Caki2 (cell line): ENCODE data around the gene ANO7. TPM values are rescaled to one million over a fixed set of nuclear protein-coding genes. Genes with fewer than 3 reads are reported as not detected.
"Not testable (repeated sequence)": the region's sequence is repeated elsewhere in the genome, so short reads cannot be mapped to it uniquely, and the experiment has no call there.

Experiments
- DNase-seq: peaks from one replicate; pipeline ENCODE4 v3.0.0-alpha.2; 2015; ENCODE audit warnings: low read depth
- in situ Hi-C: cut with HindIII; loops from 2 replicates; pipeline ENCODE4 v1.10.0; 2016; ENCODE audit warnings: low sequenced_read_pairs, low pct_unique_long_range_greater_than_20kb, mixed read lengths
- total RNA-seq: library from RNA; depleted of rRNA; stranded (reverse); fragments of >200 nt; shearing (Covaris generic); gene quantifications from 2 replicates; pipeline ENCODE4 v1.2.3, GENCODE V29; 2014; ENCODE audit warnings: low replicate concordance

Gene ANO7
- total RNA-seq, 1 experiment from 2014 or later = 1.1 TPM

DNA sequence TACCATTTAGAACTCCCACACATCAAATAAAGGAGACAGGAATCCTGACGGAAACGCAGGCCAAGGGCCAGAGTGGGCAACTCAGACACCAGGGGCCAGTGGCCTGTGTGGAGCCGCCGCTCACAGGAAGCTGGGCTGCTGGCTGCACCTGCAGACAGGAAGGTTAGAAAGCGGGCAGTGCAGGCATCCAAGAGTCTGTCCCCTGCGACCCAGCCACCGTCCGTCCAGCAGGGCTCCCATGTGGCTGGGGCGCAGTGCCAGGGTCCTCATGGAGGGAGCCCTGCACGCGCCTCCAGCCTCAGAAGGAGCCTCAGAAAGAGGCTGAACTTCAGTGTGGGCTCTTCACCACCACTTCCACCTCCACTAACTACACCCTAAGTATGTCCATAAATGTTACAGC lies 2.5 kb upstream of the ANO7 start:
- in situ Hi-C loops = no loop called here
- DNase-seq = no peak

DNA sequence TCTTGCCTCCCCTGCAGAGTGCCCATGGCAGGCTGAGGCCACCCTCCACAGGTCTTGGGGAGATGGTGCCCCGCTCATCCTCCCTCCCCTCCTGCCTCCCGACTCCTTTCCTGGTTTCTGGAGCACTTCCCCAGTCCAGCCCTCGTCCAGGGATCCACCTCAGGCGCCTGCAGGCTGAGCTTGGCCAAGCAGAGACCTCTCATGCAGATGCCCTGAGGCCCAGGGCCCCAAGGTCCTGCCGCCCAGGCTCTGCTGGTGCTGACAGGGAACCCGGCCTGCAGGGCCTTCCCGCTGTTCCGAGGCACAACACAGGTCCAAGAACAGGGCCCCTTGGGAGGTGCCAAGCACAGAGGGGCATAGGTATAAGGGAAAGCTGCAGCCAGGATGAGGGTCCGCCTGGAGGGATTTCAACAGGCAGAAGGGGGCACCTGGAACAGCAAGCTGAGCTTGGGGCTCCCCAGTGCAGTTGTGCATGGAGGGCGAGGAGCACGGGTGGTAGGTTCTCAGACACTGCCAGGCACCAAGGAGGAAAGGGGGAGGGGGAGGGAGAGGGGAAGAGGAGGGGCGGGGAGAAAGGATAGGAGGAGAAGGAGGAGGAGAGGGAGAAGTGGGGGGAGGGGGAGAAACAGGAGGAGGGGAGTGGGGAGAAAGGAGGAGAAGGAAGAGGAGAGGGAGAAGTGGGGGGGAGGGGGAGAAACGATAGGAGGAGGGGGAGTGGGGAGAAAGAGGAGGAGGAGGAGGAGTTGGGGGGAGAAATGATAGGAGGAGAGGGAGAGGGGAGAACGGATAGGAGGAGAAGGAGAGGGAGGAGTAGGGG lies 1.2 kb upstream of the ANO7 start:
- no peak for DNase-seq
- in situ Hi-C loops = no loop called here

DNA sequence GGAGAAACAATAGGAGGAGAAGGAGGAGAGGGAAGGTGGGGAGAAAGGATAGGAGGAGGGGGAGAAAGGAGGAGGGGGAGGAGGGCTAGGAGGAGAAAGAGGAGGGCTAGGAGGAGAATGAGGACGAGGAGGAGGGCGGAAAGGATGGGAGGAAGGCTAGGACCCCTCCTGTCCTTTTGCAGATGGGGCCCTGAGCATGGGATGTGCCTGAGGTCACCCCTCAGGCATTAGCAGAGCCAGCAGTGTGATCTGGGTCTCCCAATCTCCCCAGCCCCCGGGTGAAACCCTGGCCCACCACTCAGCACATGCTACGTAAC lies 601 bp upstream of the ANO7 start:
- no peak for DNase-seq
- in situ Hi-C loops = no loop called here

DNA sequence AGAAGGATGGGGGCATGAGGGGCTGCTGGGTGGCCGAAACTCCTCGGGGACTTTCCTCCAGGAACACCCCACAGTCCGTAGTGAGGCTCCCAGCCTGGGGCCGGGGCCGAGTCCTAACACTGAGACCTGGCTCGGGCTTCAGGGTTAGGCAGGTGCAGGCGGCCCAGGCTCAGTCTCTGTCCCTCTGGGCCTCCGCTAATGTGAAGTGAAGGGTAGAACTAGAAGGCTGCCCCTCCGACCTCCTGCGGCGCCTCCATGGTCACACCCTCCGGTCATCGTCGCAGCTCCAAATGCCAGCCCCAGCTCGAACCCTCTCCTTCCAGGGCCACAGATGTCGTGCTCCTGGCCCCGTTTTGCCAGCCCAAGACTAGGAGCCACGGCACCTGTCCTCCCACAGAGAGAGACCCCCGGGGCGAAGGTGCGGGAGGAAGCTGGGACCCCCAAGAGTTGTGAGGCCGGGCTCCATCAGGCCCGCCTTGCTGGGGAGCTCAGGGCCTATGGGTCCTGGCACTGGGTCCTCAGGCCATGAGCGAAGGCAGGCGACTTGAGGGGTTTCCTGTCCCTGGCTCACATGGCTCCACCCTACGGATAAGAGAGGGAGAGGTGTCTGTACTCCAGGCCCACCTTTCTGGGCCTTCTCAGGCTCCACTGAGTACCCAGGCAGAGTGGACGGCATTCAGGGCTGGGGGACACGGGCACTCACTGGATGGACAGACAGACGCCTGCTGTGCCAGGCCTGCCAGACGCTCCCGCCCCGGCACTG lies 797 bp downstream of the ANO7 start:
- no peak for DNase-seq
- in situ Hi-C loops = no loop called here

DNA sequence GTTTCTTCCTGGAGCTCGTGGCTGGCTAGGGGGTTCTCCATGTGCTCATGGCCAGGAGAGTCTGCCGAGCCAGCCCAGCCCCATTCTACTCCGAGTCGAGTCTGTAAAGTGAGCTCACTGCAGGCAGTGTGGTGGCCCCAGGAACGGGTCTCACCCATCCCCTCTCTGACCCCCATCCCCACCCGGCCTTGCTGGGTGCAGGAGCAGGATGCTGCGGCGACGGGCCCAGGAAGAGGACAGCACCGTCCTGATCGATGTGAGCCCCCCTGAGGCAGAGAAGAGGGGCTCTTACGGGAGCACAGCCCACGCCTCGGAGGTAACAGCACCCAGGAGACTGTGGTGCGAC lies 1.4 kb downstream of the ANO7 start:
- no peak for DNase-seq
- in situ Hi-C loops = no loop called here

DNA sequence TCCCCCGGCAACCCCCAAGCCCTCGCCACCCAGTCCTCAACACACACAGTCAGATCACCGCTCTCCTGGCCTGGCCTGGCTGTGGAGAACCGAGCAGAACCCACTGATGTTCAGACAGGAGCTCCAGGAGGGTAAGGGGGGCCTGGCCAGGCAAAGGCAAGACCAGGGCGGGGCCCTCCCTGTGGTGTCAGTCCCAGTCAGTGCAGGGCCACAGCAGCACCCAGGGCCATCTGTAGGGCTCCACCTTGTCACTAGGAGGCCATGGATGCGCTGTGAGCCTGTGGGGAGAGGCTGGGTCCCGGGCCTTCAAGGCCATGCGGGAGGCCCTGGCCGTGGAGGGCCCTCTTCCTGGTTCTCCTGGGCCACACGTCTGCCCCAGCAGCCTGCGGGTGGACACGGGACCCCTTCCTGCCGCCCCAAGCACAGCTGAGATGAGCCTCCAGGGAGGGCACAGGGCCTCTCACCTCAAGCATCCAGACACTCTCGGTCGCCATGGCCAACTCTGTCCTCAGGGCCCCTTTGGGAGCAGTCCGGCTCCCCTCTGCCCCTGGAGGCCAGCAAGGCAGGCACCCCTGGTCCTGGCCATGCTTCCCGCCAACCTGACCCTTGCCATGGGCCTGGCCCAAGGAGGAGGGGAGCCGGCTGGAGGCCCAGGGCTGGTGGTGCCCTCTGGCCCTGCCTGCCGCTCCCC lies 2.0 kb downstream of the ANO7 start:
- DNase-seq = no peak
- in situ Hi-C loops = no loop called here

DNA sequence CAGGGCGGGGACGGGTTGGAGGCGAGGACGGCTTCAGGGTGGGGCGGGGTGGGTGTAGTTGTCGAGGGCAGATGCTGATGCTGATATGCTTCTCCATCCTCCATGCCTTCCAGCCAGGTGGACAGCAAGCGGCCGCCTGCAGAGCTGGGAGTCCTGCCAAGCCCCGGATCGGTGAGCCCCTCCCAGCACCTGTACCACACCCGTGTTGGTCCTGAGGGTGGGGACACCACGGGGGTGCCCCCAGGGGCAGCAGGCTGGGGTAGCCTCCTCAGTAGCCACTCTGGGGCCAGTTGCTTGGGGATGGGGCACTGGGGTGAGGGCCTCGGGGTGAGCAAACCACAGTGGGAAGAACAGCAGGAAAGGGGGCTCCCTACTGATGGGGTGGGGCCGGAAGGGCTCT lies 2.6 kb downstream of the ANO7 start:
- in situ Hi-C loops = no loop called here
- DNase-seq = no peak

DNA sequence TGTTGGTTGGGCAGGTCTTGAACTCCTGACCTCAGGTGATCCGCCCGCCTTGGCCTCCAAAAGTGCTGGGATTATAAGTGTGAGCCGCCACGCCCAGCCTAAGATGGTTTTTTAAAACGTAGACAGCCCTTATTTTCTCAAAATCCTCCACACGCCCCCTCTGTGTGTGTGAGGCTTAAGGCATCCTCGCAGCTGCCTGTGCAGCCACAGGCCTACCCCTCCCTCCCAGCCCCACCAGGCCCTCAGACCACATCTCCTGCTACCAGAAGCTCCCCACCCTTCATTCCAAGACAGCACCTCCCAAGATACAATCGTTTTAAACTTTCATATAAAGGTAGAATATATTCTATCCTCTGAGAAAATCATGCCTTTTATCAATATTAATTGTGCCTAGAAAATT lies 4.8 kb downstream of the ANO7 start:
- in situ Hi-C loops = no loop called here
- no peak for DNase-seq

DNA sequence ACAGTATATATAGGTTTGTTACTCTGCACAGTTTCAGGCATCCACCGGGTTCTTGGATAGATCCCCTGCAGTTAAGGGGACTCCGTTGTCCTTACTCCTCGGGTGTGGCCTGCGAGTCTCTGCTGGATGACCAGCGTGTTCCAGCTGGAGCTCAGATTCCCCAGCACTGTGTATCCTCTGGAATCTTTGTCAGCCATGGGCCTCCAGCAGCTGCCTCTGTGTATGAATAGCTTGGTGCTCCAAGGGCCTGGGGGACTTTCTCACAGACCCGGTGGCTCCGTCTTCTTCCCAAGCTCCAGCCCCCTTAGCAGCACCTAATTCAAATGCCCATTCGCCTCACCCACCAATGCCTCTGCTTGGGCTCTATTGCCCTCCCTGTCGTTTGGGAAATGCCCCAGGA lies 6.3 kb downstream of the ANO7 start:
- in situ Hi-C loops = no loop called here
- no peak for DNase-seq

DNA sequence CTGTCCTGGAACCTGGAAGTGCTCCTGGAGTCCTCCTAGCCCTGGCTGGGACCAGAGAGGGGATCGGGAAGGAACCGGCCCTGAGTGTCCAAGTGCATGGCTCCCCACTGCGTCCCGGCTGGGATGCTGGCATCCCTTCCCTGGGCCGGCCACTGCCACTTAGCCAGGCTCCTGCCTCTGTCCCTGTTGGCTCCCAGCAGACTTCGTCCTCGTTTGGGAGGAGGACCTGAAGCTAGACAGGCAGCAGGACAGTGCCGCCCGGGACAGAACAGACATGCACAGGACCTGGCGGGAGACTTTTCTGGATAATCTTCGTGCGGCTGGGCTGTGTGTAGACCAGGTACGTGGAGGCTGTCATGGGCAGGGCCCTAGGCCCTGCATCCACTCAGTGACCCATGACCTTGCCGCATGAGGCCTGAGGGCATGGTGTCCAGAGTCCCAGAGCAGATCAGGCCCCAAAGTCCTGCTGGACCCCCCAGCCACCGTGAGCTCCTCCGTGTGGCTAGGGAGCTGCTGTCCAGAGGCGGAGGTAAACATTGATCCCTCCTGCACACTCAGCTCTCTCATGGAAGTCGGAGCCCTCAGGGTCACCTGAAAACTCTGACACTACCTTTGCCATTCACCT lies 7.1 kb downstream of the ANO7 start:
- no peak for DNase-seq
- in situ Hi-C loops = no loop called here

DNA sequence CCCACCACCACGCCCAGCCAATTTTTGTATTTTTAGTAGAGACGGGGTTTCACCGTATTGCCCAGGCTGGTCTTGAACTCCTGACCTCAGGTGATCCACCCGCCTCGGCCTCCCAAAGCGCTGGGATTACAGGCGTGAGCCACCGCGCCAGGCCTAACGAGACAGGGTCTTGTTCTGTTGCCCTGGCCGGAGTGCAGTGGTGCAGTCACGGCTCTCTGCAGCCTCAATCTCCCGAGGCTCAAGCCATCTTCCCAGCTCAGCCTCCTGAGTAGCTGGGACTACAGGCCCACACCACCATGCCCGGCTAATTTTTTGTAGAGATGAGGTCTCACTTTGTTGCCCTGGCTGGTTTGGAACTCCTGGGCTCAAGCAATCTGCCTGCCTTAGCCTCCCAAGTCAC lies 8.8 kb downstream of the ANO7 start:
- DNase-seq, in situ Hi-C loops: not testable (repeated sequence)

DNA sequence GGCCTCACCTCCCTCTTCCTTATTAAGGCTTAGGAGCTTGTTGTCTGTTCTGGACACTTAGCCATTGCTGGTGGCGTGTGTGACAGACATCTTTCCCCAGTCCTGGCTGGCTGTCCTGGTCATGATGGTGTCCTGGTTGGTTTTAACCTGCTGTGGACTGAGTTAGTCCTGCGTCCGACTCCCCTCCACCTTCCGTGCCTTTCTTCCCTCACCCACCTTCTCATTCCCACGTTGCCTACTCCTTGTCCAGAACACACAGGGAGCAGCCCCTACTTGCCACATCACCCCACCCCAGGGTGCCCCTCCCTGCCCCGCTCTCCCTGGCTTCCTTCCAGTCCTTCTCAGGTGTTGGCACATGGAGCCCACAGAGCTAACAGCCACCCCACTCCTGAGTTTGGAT lies 9.5 kb downstream of the ANO7 start:
- in situ Hi-C loops = no loop called here

DNA sequence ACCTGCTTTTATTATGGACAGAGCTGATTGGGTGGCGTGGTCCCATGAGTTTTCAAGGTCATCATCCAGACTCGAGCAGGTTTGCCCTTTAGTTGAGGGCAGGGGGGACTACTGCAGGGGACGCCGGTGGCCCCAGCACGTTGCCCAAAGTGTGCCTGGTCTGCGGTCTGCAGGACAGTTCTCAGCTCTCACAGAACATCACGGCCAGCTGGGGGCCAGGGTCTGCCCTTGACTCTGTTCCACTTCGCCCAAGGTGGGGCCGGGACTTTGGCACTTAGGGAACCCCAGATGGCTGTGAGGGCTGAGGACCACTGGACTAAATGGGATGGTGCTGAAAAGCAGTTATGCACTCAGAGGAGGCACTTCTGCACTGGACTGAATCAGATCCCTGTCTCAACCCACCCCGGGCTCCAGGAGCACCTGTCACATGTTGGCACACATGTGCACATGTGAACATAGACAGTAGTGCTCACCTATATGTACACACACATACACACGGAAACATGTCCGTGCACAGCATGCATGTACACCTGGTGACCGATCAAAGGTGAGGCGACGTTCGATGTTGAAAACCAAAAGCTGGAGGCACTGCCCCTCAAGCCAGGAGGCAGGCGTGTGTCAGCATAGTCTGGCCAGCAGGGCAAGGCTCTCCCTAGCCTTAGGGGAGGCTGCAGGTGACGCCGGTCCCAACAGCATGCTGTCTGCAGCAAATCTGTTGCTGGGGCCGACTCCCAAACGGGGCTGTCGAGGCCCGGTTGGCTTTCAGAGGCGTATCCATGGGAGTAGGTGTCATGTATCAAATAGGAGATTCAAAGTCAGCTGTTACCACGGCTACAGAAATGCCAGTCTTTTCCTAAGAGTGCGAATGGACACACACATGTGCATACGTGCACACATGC lies 10.2 kb downstream of the ANO7 start:
- in situ Hi-C loops = no loop called here
- no peak for DNase-seq

More for the DNA sequence above, 9.5 kb downstream of the ANO7 start:
- no peak for DNase-seq

DNA sequence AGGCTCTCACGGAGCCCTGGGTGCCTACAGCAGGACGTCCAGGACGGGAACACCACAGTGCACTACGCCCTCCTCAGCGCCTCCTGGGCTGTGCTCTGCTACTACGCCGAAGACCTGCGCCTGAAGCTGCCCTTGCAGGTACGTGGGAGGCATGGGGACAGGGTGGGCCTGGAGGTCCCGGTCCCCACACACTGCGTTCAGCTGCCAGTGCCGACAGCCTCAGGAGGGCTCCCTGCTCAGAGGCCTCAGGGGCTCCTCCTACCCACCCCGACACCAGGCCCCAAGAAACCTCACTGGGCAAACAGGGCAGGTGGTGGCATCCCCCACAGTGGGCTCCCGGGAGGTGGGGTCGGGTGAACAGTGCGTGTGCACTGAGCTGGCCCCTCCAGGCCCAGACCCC lies 10.8 kb downstream of the ANO7 start:
- DNase-seq = no peak
- in situ Hi-C loops = no loop called here

DNA sequence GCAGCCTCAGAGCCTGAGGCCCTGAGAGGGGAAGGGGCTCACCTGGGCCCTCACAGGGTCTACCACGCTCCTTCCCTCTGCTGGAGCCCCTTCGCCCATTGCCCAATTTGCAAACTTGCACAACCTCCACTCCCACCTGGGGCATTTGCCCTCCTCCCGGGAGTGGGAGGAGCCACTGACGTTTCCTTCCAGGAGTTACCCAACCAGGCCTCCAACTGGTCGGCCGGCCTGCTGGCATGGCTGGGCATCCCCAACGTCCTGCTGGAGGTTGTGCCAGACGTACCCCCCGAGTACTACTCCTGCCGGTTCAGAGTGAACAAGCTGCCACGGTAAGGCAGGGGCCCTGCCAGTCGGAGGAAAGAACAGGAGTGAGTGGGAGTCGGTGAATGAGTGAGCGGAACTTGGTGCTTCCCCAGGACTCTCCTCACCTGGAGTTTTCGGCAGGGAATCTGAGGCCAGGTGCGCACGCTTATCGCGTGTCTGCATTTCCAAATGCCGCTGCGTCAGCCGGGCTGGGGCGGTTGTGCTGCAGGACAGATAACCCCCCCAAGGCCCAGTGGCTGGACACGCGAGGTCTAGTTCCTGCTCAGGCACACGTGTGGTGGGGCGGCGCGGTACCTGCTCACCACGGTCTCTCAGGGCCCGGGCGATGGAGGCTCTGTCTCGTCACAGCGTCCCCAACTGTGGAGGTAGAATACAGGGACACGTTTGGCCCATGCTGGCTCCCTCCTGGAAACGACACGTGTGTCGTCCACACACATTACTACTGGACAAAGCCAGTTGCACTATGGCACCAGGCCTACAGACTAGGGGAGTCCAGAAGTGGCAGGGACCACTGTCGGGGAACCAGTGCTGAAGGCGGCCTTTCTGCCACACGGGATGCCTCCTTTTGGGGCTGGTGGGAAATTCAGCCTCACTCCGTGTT lies 11.7 kb downstream of the ANO7 start:
- in situ Hi-C loops = no loop called here
- DNase-seq = no peak

DNA sequence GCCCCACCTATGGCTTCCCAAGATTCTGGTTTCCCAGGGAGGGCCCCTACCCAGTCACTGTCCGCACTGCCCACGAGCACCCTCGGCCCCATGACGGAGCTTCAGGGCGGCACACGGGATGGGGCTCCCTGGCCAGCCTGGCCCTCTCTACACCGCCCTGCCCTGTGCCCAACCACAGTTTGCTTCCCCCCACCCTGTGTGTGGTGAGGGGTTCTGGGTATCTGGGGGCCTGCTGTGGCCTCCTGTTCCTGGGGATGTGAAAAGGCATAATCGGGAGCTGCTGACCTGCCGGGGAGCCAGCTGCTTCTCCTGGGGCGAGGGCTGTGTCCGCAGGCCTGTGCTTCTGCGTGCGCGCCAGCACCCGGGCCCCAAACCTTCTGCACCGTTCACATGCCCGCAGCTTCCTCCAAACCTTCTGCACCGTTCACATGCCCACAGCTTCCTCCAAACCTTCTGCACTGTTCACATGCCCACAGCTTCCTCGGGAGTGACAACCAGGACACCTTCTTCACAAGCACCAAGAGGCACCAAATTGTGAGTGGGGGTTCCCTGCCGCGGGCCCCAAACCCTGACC lies 12.4 kb downstream of the ANO7 start:
- no peak for DNase-seq
- in situ Hi-C loops = no loop called here
